ENCODE measurements around the gene TUBA4A.

- no peak for TF ChIP-seq CTCF (conservative IDR thresholded peaks at IDR 0.05; ENCODE audit: low read length)
- no peak for TF ChIP-seq EZH2phosphoT487 (IDR thresholded peaks at IDR 0.05; ENCODE audit: borderline replicate concordance, low read depth, low read length)
Measured at GRCh38 chr2:219290381-219291171, 36.9 kb upstream of the TUBA4A start.

Data from OCI-LY7 (cell line).